ENCODE data around the gene SCN10A.

SCN10A gene

DNA sequence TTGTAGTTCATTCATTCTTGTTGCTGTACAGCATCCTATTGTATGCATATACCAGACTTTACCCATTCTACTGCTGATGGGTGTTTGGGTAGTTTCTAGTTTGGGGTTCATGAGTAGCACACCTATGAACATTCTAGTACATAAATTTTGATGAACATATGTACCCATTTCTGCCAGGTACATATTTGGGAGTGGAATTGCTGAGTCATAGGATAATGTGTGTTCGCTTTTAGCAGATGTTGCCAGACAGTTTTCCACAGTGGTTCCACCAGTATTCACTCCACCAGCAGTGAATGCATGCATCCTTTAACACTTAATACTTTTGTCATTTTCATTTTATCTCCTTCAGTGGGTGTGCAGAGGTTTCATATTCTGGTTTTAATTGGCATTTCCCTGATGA is 163.1 kb downstream of the SCN10A start:
- no peak overlapping the region for H3K4me3 ChIP-seq (ENCODE audit: low read depth, low read length)
- TF ChIP-seq, protein P1, sequence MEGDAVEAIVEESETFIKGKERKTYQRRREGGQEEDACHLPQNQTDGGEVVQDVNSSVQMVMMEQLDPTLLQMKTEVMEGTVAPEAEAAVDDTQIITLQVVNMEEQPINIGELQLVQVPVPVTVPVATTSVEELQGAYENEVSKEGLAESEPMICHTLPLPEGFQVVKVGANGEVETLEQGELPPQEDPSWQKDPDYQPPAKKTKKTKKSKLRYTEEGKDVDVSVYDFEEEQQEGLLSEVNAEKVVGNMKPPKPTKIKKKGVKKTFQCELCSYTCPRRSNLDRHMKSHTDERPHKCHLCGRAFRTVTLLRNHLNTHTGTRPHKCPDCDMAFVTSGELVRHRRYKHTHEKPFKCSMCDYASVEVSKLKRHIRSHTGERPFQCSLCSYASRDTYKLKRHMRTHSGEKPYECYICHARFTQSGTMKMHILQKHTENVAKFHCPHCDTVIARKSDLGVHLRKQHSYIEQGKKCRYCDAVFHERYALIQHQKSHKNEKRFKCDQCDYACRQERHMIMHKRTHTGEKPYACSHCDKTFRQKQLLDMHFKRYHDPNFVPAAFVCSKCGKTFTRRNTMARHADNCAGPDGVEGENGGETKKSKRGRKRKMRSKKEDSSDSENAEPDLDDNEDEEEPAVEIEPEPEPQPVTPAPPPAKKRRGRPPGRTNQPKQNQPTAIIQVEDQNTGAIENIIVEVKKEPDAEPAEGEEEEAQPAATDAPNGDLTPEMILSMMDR (IDR thresholded peaks at IDR 0.05; ENCODE audit: low read depth, low read length, missing control alignments): no peak
- DNase-seq (ENCODE audit: low read depth): no peak

DNA sequence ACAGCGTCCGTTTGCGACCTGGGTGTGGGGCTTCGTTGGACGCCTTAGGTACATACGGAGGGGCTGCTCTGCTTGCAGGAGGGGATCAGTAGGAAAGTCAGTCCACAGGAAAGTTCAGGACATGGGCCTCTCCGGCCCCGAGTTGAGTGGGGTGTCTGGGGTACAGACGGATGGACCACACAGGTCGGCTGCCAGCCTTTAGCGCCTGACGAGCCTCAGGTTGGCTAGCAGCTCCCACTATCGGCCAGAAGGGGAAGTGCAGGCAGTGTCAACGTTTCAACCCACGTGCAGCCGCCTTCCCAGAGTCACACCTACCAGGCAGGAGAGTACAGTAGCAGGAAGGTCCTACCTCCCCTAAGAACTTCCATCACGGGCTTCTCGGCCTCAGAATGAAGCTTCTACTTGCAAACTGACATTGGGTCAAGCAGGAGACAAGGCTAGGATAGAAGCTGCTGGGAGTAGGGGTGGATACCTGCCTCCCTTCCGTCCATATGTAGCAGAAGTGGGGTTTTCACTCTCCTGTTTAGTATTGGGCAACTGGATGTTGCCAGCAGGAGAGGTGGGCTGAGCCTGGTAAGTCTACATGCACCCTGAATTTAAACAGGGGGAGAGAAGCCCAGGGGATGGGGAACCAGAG is 164.7 kb downstream of the SCN10A start:
- TF ChIP-seq, protein P1 (IDR thresholded peaks at IDR 0.05; ENCODE audit: low read depth, low read length, missing control alignments): peak; percentile 100
- DNase-seq (ENCODE audit: low read depth): no peak
- H3K4me3 ChIP-seq (ENCODE audit: low read depth, low read length): no peak overlapping the region

DNA sequence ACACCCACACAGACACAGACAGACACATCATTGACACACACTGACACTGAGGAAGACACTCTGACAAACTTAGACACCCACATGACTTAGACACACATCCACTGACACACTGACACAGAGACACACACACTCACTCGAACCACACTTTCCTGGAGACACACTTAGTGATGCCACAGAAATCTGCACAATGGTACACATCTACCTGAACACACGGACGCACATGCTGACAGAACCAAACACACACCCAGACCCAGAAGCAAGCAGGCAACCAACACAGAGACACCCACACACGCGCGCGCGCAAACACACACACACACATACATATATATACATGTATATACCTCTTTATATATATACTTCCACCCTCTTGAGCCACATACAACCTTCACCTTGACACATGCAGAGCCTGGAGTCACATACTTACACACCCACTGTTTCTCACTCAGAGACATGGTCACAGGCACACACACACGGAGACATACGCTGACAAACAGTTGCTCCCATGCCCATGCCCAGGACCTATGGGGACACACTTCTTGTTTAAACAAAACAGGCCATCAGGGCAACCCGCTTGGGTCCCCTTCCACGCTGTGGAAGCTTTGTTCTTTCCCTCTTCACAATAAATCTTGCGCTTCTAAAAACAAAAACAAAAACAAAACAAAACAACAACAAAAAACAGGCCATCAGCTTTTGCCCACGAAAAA is 165.6 kb downstream of the SCN10A start:
- DNase-seq (ENCODE audit: low read depth): no peak
- H3K4me3 ChIP-seq (ENCODE audit: low read depth, low read length): no peak overlapping the region
- TF ChIP-seq, protein P1 (IDR thresholded peaks at IDR 0.05; ENCODE audit: low read depth, low read length, missing control alignments): no peak

DNA sequence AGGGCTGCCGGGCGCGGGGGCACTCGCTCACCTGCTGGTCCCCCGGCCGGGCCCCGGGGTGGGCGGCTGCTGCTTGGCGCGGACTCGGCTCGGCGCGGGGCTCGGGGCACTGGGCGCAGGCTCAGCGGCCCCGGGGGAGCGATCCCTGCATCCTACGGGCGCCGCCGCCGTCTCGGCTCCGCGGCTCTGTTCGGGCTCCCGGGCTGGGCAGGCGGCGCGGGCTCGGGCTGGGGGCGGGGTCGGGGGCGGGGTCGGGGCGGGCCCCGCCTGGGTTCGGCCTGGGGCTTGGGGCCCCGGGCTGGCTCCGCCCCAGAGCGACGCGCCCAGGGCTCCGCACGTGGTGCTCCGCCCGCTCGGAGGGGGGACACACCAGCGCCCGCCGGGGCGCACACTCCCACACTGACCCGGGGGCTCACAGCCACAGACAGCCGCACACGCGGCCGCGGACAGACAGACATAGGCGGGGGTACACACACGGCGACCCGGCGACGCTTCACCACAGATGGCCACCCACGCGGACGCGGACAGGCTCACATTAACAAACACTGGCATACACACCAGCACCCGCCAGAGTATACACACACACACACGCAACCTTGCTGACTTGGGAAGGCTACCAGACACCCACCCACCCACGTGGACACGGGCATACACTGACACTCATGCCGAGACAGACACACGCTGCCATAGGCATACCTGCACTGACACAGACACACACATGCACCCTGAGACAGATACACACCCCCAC is 166.3 kb downstream of the SCN10A start, which contains the start of gene SCN5A:
SCN5A (minus strand) TSS at position 188 of the 748 bp plus-strand sequence. CDS start 16,380 bp downstream, outside the sequence.
- no peak for DNase-seq (ENCODE audit: low read depth)
- TF ChIP-seq, protein P1 (IDR thresholded peaks at IDR 0.05; ENCODE audit: low read depth, low read length, missing control alignments): no peak
- H3K4me3 ChIP-seq (ENCODE audit: low read depth, low read length): peak within 1 kb of the TSS; percentile 39

DNA sequence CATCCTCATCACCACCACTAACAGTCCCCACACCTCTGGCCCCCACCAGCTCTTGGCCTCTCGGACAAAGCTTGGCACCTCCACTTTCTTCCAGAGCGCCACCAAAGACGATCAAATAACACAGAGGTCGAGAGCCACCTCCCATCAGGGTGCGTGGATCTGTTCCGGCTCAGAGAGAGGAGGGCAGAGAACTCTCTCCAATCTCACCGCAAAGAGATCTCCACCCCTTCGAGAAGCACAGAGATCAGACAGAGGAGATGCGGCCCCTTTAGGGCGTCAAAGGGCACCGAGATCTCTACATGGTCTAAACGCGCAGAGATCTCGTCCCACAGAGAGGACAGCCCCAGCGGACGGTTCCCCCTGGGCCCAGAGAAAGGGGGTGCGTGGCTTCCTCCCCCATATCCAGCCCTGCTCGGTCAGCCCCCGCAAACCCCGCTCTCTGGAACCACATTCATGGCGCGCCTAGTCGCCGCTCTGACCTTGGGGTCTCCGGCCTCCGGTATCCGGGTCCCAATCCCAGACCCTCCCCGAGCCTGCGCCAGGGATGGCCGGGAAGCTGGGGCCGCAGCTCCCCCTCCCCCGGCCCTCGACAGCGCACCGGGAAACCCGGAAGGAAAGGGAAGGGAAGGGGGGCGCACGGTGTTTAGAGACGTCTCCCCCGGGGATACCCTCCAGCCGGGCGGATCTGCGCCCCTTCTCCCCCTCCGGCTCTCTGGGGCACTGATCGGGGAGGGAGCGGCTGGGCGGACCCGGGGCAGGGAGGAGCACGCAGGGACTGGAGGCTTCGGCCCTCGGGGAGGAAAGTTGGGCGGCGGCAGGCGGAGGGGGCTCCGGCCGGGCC is 167.1 kb downstream of the SCN10A start:
- H3K4me3 ChIP-seq (ENCODE audit: low read depth, low read length): no peak overlapping the region; the same call in 1 of the 2 replicates
- no peak for DNase-seq (ENCODE audit: low read depth)
- TF ChIP-seq, protein P1 (IDR thresholded peaks at IDR 0.05; ENCODE audit: low read depth, low read length, missing control alignments): no peak

DNA sequence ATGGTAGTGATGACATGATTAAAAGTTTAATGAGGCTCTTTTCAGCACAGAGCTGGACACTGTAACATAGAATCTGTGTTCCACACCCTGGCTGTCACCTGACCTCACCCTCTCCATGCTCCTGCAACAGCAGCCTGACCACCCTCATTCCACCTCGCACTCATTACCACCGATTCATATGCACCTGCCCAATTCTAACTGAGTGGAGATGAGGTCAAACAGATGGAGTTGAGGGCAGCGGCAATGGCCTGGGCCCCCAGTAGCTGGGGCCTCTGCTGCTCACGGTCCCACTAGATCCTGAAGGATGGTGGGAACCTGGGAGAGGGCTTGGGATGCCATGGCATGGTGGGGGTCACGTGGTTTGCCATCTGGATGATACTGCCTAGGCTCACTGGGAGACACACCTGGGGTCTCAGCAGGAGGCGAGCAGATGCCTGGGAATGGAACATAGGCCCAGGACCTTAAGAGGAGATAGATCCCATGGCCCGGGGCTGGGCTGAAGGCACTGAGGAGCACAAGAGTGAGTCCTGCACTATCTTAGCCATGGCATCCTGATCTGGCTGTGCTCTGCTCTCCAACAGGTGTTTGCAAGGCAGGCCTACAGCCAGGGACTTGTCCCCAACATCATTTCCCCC is 167.9 kb downstream of the SCN10A start:
- no peak for DNase-seq (ENCODE audit: low read depth)
- no peak overlapping the region for H3K4me3 ChIP-seq (ENCODE audit: low read depth, low read length)
- TF ChIP-seq, protein P1 (IDR thresholded peaks at IDR 0.05; ENCODE audit: low read depth, low read length, missing control alignments): no peak

Measured in GM12864 (cell line).